OCI-LY3 (cell line): ENCODE measurements around the gene OR2AE1.

Experiments
- CTCF ChIP-seq: fragments of 200-600, 300-600 bp; sonication (generic); IDR thresholded peaks from 2 replicates; pipeline ENCODE4 v1.5.1; 2014; ENCODE audit warnings: antibody characterized with exemption, low read length, low read depth
- EZH2phosphoT487 ChIP-seq: fragments of 200-600 bp; shearing (Covaris generic); IDR thresholded peaks from 2 replicates; pipeline ENCODE4 v1.6.1; 2018; ENCODE audit warnings: antibody characterized with exemption, mixed run types, low read depth

GRCh38 chr7:99919814-99920112 lies 42.9 kb upstream of the OR2AE1 start:
- TF ChIP-seq CTCF (no peak), EZH2phosphoT487 (no peak)
